ENCODE results near the gene FGG.

DNA sequence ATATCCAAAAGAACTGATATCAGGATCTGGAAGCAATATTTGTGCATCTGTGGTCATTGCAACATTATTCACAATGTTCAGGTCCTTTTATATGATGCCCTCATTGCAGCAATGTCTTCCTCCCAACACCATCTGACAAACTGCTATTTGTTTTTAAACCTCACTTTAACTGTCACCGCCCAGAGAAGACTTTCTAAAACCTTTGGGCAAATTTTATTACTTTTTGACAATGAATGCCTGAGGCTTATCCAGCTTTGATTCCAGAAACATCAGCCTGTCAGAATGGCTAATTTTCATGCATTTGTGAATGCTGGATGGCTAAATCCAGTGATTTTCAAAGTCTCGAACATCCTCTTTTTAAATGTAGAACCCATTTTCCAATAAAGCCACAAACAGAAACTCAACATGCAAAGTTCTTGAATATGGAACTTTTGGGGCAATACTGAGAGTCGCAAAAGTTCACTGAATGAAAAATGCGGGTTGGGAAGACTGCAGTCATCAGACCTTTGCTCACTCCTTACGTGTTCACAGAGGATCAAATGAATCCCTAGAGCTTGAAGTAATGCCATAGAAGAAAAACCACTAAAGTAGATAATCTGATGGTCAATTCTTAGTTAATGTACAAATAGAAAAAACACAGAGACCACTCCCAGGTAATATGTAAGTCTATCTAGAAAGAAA is 39.1 kb downstream of the FGG start:
- TF ChIP-seq, protein P1, sequence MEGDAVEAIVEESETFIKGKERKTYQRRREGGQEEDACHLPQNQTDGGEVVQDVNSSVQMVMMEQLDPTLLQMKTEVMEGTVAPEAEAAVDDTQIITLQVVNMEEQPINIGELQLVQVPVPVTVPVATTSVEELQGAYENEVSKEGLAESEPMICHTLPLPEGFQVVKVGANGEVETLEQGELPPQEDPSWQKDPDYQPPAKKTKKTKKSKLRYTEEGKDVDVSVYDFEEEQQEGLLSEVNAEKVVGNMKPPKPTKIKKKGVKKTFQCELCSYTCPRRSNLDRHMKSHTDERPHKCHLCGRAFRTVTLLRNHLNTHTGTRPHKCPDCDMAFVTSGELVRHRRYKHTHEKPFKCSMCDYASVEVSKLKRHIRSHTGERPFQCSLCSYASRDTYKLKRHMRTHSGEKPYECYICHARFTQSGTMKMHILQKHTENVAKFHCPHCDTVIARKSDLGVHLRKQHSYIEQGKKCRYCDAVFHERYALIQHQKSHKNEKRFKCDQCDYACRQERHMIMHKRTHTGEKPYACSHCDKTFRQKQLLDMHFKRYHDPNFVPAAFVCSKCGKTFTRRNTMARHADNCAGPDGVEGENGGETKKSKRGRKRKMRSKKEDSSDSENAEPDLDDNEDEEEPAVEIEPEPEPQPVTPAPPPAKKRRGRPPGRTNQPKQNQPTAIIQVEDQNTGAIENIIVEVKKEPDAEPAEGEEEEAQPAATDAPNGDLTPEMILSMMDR (IDR thresholded peaks at IDR 0.05): no peak
- no peak for TF ChIP-seq POLR2A (IDR thresholded peaks at IDR 0.05)

All from testis (tissue), 2 donors.